ENCODE results near the gene PRKAG2.

- TF ChIP-seq CTCF (IDR thresholded peaks at IDR 0.05; ENCODE audit: low read depth, low read length) (no peak), EZH2phosphoT487 (IDR thresholded peaks at IDR 0.05; ENCODE audit: low read depth) (no peak)
Observed at GRCh38 chr7:151813997-151814396, 62.9 kb downstream of the PRKAG2 start.
